SH-SY5Y (cell line): Measurements from ENCODE around the gene RASSF7.

Experiments used
- GATA2 ChIP-seq: IDR thresholded peaks from 2 replicates; pipeline ENCODE4 v1.6.1; 2011; ENCODE audit warnings: mild to moderate bottlenecking, low read depth, low read length
- GATA3 ChIP-seq: IDR thresholded peaks from 2 replicates; pipeline ENCODE4 v1.6.1; 2011; ENCODE audit warnings: low read depth, mild to moderate bottlenecking, low read length, moderate library complexity

DNA sequence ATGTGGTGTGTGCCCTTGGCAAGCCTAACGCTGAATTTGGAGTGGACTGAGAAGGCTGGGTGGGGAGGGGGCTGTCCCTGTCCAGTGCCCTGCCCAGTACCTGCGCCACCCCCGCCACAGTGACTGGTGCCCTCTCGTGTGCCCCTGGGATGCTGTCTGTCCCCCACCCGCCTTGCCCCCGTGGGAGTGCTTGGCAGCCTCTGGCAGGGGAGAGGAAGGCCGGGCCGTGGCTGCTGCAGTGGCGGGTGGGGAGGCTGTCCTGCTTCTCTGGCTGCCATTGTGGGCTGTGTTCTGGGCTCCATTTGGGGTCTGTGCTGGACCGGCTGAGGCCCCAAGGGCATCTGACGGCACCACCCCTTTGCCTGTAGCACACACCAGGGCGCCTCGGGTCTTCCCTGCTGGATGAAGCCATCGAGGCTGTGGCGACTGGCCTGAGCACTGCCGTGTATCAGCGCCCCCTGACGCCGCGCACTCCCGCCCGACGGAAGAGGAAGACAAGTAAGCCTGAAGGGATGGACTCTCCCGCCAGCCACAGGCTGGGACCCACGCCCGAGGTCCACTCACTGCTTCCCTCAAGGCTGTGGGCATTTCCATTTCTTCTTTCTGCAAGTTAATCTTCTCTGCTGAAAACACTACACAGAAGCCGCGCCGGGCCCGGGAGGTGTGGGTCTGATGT lies 37.4 kb downstream of the RASSF7 start:
- no peak for TF ChIP-seq GATA3
- no peak for TF ChIP-seq GATA2
